C4-2B (cell line): ENCODE data around the gene EPHB4.

Source experiments
- ZFX ChIP-seq: fragments of 450-650 bp; IDR thresholded peaks from 2 replicates; pipeline ENCODE4 v1.6.1; 2017
- TF ChIP-seq, protein P1 (sequence below): fragments of 450-650 bp; conservative IDR thresholded peaks from 2 replicates; pipeline ENCODE4 v1.5.1; 2017; ENCODE audit warnings: mild to moderate bottlenecking

DNA sequence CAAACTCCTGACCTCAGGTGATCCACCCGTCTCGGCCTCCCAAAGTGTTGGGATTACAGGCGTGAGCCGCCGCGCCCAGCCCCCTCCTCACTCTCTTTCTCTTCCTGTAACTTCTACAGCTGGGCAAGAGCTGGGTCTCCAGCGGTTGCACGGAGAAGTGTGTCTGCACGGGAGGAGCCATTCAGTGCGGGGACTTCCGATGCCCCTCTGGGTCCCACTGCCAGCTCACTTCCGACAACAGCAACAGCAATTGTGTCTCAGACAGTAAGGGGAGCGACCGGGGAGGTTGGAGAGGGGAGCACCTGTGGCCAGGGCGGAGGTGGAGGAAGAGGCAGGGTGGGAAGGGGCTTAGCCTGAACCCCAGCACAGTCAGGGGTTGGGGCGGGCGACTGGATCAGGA lies 41.4 kb downstream of the EPHB4 start:
- TF ChIP-seq, protein P1, sequence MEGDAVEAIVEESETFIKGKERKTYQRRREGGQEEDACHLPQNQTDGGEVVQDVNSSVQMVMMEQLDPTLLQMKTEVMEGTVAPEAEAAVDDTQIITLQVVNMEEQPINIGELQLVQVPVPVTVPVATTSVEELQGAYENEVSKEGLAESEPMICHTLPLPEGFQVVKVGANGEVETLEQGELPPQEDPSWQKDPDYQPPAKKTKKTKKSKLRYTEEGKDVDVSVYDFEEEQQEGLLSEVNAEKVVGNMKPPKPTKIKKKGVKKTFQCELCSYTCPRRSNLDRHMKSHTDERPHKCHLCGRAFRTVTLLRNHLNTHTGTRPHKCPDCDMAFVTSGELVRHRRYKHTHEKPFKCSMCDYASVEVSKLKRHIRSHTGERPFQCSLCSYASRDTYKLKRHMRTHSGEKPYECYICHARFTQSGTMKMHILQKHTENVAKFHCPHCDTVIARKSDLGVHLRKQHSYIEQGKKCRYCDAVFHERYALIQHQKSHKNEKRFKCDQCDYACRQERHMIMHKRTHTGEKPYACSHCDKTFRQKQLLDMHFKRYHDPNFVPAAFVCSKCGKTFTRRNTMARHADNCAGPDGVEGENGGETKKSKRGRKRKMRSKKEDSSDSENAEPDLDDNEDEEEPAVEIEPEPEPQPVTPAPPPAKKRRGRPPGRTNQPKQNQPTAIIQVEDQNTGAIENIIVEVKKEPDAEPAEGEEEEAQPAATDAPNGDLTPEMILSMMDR = no peak
- no peak for TF ChIP-seq ZFX
